ENCODE data around the gene HIGD1C.
"Not testable (repeated sequence)": the region's sequence is repeated elsewhere in the genome, so short reads cannot be mapped to it uniquely, and the experiment has no call there.

The HIGD1C gene

GRCh38 chr12:50952510-50952909 lies at the start of gene HIGD1C:
HIGD1C (plus strand) TSS chr12:50952544; CDS start chr12:50953999, 1,455 bp downstream.
- no peak for DNase-seq

DNA sequence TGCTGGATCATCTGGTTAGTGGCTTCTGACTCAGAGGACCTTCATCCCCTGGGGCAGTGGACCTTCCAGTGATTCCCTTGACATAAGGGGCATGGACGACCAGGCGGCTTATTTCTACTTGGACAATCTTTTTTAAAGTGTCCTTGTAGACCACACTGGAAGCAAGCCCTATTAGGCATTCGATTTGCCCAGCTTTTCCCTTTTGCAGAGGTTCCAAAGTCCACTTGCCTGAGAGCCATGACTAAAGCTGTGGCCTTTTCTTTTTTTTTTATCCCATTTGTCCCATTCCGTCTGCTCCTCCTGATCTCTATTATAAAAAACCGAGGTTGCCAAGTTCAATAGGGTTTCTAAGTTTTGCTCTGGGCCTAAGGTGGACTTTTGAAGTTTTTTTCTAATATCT lies 43.9 kb upstream of the HIGD1C start:
- DNase-seq, result not testable (repeated sequence)

DNA sequence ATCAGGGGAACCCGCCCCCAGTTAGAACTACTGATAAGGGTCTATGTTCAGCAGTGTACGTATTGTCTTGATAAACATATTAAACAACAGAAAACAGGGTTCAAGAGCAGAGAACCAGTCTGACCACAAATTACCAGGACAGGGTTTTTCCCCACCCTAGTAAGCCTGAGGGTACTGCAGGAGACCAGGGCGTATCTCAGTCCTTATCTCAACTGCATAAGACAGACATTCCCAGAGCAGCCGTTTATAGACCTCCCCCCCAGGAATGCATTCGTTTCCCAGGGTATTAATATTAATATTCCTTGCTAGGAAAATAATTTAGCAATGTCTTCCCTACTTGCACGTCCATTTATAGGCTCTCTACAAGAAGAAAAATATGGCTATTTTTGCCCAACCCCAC lies 40.0 kb upstream of the HIGD1C start:
- DNase-seq, result not testable (repeated sequence)

DNA sequence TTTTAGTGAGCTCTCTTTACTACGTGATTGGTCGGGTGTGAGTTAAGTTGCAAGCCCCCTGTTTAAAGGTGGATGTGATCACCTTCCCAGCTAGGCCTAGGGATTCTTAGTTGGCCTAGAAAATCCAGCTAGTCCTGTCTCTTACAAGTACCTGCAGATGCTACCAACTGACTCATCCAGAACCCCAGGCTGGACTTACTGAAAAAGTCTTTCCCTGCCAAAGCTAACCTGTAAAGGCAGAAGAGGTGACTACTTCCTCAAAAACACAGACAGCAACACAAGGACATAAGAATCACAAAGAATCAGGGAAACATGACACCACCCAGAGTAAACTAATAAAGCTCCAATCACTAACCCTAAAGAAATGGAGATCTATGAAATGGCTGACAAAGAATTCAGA lies 39.1 kb upstream of the HIGD1C start:
- no peak for DNase-seq

GRCh38 chr12:50914872-50915484 lies 37.4 kb upstream of the HIGD1C start:
- DNase-seq, result no peak

DNA sequence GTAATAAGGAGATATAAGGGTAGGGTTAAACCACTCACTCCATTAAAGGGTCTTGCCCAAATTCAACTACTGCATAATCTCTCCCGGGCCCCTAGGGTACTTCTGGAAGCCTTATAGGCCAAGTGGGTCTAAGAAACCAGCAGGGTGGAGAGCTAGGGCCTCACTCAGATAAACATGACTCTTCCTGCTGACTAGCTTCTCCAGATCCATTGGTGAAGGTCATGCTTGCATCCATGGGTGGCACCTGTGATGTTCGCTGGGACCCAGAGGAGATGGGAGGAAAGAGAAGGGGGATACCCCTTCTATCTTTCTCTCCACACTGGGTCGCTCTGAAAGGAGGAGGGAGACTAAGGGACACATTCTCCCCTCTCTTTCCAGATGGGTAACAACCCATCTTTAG lies 36.1 kb upstream of the HIGD1C start:
- no peak for DNase-seq

DNA sequence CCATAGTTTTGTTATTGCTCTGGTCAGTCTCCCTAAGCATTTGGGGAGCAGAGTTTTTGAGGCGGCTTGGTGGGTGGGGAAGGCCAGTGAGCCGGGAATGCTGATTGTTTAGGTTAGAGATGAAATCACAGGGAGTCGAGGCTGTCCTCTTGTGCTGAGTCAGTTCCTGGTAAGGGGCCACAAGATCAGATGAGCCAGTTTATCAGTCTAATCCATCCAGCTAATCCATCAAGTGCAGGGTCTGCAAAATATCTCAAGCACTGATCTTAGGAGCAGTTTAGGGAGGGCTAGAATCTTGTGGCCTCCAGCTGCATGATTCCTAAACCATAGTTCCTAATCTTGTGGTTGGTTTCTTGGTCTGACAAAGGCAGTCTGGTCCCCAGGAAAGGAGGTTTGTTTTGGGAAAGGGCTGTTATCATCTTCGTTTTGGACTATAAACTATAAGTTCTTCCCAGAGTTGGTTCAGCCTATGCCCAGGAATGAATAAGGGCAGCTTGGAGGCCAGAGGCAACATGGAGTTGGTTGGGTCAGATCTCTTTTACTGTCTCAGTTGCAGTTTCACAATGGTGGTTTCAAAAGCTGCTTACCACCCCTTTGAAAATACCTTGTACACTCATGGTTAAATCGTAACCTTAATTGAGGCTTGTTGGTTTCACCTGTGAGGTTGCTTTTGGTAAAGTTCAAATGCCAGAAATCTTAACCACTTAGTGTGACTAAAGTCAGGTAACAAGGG lies 33.6 kb upstream of the HIGD1C start:
- DNase-seq, result no peak

- peak; percentile 40 for DNase-seq
These were observed 29.5 kb upstream of the HIGD1C start for GRCh38 chr12:50922820-50923219.

- DNase-seq, result no peak
These were observed 28.8 kb upstream of the HIGD1C start for GRCh38 chr12:50923361-50924130.

- no peak for DNase-seq
These were observed 28.3 kb upstream of the HIGD1C start for GRCh38 chr12:50924131-50924438.

DNA sequence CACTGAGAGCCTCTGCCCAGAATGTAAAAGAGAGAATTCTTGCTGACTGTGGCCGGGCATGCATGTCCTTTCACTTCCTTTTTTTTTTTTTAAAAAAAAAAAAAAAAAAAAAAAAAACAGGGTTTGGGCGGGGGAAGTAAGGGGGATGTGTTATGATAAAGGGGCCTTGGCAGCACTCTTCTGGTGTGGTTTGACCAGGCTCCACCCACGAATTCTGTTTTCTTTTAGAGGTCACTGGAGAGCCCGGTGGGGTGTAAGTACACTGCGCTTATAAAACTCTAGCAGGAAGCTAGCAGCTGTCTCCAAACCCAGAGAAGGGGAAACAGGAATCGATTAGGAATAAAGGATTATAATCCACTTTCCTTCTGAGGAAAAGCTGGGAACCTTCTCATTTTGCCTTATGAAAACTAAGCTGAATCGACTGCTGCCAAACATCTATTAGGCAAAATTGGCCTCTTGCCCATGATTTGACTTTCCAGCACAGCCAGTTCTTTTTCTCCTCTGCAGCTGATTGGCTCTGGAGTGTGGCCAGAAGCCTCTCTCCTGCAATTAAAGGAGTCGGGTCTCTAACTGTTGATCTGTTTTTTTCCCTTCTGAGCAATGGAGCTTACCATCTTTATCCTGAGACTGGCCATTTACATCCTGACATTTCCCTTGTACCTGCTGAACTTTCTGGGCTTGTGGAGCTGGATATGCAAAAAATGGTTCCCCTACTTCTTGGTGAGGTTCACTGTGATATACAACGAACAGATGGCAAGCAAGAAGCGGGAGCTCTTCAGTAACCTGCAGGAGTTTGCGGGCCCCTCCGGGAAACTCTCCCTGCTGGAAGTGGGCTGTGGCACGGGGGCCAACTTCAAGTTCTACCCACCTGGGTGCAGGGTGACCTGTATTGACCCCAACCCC lies 27.7 kb upstream of the HIGD1C start:
- peak; percentile 33 for DNase-seq

DNA sequence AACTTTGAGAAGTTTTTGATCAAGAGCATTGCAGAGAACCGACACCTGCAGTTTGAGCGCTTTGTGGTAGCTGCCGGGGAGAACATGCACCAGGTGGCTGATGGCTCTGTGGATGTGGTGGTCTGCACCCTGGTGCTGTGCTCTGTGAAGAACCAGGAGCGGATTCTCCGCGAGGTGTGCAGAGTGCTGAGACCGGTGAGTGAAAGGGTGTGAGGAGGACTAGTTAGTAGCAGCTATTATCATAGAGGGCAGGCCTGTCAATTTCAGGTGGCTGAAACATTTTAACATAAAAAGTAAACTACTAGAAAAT lies 27.0 kb upstream of the HIGD1C start:
- DNase-seq, result no peak

DNA sequence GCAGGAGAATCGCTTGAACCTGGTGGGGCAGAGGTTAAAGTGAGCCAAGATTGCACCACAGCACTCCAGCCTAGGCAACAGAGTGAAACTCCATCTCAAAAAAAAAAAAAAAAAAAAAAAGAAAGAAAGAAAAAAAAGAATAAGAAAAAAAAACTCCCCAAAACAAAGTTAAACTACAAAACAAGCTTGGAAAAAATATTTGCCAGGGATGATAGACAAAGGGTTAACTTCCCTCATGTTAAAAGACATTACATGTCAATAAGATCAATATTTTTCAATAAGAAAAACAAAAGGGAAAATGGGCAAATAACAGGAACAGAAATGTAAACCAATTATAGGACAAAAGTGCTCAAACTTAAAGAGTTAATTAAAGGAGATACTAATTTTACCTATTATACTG lies 26.4 kb upstream of the HIGD1C start:
- no peak for DNase-seq

GRCh38 chr12:50926415-50926814 lies 25.9 kb upstream of the HIGD1C start:
- no peak for DNase-seq

DNA sequence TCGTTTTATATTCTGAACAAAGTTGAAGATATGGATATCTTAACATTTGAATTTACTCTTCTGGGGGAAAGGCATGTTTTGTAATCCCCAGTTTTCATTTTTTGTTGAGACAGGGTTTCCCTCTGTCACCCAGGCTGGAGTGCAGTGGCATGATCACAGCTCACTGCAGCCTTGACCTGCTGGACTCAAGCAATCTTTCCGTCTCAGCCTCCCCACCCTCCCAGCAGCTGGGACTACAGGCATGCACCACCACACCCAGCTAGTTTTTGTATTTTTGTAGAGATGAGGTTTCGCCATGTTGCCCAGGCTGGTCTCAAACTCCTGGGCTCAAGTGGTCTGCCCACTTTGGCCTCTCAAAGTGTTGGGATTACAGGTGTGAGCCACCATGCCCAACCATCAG lies 25.4 kb upstream of the HIGD1C start:
- DNase-seq, result not testable (repeated sequence)

DNA sequence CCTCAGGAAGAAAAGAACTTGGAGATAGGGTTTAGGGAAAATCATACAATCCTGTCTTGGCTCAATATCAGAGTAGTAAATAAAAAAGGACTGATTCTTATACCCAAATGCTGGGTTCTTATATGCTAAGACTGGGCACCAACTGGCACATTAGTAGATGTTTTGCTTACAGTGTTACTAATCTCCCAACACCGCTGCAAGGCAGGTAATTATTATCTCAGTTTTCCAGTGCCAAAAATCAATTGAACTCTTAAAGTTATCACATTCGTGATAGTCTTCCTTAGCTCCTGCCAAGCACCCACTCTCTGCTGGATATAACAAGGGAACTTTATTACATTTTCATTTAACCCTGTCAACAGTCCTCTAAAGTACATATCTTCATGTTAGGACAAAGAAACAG lies 25.0 kb upstream of the HIGD1C start:
- no peak for DNase-seq

DNA sequence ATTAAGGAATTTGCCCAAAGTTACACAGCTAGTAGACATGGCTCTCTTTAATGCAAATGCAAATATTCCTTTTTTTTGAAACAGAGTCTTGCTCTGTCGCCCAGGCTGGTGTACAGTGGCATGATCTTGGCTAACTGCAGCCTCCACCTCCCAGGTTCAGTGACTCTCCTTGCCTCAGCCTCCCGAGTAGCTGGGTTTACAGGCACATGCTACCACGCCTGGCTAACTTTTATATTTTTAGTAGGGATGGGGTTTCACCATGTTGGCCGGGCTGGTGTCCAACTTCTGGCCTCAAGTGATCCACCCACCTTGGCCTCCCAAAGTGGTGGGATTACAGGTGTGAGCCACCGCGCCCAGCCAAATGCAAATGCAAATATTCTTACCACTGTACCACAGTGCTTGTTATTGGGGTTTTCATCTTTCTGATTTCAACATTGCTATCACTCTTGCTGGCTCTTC lies 24.5 kb upstream of the HIGD1C start:
- DNase-seq, result no peak

- no peak for DNase-seq
These were observed 24.0 kb upstream of the HIGD1C start for GRCh38 chr12:50928392-50928791.

DNA sequence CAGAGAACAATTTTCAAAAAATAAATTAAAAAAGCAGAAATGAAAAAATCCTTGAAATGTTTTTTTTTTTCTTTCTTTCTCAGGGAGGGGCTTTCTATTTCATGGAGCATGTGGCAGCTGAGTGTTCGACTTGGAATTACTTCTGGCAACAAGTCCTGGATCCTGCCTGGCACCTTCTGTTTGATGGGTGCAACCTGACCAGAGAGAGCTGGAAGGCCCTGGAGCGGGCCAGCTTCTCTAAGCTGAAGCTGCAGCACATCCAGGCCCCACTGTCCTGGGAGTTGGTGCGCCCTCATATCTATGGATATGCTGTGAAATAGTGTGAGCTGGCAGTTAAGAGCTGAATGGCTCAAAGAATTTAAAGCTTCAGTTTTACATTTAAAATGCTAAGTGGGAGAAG lies 22.5 kb upstream of the HIGD1C start:
- DNase-seq, result no peak

DNA sequence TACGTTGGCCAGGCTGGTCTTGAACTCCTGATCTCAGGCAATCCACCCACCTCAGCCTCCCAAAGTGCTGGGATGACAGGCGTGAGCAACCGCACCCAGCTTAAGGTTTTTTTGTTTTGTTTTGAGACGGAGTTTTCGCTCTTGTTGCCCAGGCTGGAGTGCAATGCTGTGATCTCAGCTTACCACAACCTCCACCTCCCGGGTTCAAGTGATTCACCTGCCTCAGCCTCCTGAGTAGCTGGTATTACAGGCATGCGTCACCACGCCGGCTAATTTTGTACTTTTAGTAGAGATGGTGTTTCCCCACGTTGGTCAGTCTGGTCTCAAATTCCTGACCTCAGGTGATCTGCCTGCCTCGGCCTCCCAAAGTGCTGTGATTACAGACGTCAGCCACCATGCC lies 21.9 kb upstream of the HIGD1C start:
- not testable (repeated sequence) for DNase-seq

DNA sequence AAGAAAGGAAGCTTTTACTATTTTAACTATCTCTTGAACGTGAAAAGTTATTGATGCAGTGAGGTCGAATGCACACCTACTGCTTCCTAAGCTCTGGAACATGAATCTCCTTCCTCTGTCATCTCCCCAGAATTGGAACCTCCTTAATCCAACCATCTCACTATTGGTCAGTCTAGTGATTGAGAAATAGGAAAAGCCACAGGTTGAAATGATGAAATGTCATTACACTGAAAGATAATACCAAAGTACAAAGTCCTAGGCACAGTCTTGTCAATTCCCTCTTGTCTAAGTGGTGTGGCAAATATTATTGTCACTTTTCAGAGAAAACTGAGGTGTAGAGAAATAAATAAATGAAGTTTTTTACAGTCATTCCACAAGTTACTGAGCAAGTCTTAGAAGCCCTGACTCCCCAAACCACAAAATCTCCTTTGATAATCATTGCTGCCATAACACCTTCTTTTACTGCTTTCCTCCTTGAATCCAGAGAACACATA lies 19.5 kb upstream of the HIGD1C start:
- DNase-seq, result no peak

- DNase-seq, result peak; percentile 45
These were observed 18.8 kb upstream of the HIGD1C start for GRCh38 chr12:50933459-50934124.

All from NCI-H226 (cell line).